HG03064 (cell line): ENCODE data around the gene IQGAP2.
A peak's percentile ranks its signal among the peaks of the same experiment; 100 is the strongest.

Experiments used
- ATAC-seq: cut with Tn5 transposase; IDR thresholded peaks from one replicate; pipeline ENCODE4 v1.9.1; 2021; ENCODE audit warnings: low read depth; ENCODE audit not compliant: unreplicated experiment

IQGAP2 gene

GRCh38 chr5:76696251-76696650 is 293.2 kb downstream of the IQGAP2 start:
- ATAC-seq, result no peak

- ATAC-seq, result no peak
These were observed 294.6 kb downstream of the IQGAP2 start for GRCh38 chr5:76697670-76698069.

GRCh38 chr5:76700571-76700970 is 297.5 kb downstream of the IQGAP2 start:
- ATAC-seq, result no peak

GRCh38 chr5:76701298-76701697 is 298.2 kb downstream of the IQGAP2 start:
- no peak for ATAC-seq

GRCh38 chr5:76703707-76704106 is 300.6 kb downstream of the IQGAP2 start:
- ATAC-seq, result no peak

- no peak for ATAC-seq
These were observed 301.1 kb downstream of the IQGAP2 start for GRCh38 chr5:76704131-76704663.

- ATAC-seq, result no peak
These were observed 302.5 kb downstream of the IQGAP2 start for GRCh38 chr5:76705574-76705973.

- no peak for ATAC-seq
These were observed 306.7 kb downstream of the IQGAP2 start for GRCh38 chr5:76709762-76710161.

GRCh38 chr5:76710991-76711390 is 307.9 kb downstream of the IQGAP2 start:
- ATAC-seq, result no peak

DNA sequence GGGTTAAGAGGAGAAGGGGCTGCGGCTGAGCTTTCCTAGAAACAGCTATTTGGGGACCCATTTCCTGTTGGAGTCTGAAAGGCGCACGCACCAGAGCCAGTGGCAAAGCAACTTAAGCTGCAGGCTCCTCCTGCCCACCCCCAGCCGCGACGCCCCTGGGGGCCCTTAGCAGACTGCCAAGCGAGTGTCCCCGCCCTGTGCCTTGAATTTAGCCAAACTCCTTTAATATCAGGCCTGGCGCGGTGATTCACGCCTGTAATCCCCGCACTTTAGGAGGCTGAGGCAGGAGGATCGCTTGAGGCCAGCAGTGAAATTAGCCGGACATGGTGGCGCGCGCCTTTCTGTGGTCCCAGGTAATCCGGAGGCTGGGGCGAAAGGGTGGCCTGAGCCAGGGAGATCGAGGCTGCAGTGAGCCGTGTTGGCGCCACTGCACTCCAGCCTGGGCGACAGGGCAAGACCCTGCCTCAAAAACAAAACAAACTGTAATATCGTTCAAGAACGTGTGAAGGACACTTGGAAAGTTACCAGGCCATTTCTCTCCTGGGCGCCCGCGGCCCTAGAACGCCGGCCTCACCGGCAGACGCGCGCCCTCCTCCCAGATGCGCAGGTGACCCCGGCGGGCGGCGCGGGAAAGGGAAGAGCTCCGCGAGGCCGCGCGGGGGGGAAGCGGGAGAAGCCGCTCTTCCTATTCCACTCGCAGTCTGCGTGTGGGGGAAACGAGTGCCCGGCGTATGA is 311.8 kb downstream of the IQGAP2 start:
- ATAC-seq, result no peak

DNA sequence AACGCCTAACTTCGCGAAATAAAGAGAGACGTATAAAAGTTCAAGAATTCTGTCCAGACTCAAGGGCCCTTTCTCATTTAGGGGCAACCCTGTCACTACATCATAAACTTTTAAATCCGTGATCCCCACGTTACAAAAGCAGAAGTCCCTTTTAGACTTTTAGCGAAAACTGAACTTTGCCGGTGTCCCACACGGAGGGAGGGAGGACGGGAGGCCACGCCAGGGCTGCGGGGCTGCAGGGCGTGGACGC is 312.3 kb downstream of the IQGAP2 start:
- ATAC-seq, result no peak

- ATAC-seq, result peak; percentile 72
These were observed 312.8 kb downstream of the IQGAP2 start, which contains the start of gene F2R for GRCh38 chr5:76715736-76716455. Gene F2R, plus strand, starts transcription at chr5:76716126. Its CDS starts 182 bp downstream, at chr5:76716308.

GRCh38 chr5:76716456-76717157 is 313.5 kb downstream of the IQGAP2 start:
- no peak for ATAC-seq

- ATAC-seq, result no peak
These were observed 314.4 kb downstream of the IQGAP2 start for GRCh38 chr5:76717222-76718083.

GRCh38 chr5:76718381-76718832 is 315.3 kb downstream of the IQGAP2 start:
- no peak for ATAC-seq

DNA sequence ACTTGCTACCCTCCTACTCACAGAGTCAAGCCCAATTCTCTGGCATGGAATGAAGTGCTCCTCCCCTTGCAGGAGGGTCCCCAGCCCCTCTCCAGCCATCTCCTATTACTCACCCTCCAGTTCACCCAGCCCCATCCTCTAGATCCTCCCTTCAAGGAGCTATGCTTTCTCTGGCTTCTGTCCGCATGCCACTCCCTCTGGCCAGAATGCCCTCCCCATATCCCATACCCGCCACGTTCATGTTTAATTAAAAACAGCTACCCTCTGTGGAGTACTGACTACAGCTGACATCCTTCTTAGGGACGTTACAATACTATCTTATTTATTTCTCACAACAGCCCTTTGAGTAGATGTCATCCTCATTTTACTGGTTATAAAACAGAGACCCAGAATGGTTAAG is 315.8 kb downstream of the IQGAP2 start:
- no peak for ATAC-seq

DNA sequence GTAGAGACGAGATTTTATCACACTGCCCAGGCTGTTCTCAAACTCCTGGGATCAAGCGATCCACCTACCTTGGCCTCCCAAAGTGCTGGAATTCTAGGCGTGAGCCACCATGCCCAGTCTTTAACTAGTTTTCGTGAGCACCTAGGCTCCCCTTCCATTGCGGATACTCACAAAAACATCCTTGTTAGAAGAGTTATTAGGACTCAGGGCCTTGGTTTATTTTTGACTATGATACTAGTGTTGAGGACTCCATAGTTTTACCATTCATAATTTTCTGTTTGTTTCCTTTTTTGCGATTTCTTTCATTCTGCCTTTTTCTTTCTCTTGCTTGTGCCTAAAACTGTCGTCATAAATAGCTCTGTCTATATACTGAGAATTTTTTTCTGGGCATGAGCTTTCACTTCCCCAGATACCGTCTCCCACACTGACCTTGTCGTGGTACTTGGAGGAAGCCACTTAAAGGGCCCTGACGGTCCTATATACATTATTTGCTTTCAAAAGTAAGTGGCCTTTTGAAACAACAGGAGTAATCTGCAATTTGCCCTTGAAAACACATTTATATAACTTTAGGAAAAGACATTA is 318.0 kb downstream of the IQGAP2 start:
- ATAC-seq, result peak; percentile 92

DNA sequence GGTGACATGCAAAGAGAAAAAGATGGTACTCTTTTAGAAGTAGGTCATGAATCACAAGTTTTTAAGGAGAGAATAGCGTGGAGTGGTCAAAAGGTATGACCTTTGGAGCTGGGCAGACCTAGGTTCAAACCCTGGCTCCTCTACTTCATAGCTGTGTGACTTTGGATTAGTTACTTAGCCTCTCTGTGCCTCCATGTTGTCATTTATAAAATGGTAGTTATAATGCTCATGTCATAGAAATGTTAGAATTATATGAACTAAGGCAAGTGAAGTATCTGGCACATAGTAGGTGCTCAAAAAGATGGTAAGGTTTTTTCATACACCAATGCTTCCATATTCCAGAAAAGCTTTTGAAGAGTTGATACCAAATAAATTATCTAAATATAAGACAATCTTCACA is 320.2 kb downstream of the IQGAP2 start:
- ATAC-seq, result no peak

- ATAC-seq, result no peak
These were observed 320.8 kb downstream of the IQGAP2 start for GRCh38 chr5:76723906-76724305.

DNA sequence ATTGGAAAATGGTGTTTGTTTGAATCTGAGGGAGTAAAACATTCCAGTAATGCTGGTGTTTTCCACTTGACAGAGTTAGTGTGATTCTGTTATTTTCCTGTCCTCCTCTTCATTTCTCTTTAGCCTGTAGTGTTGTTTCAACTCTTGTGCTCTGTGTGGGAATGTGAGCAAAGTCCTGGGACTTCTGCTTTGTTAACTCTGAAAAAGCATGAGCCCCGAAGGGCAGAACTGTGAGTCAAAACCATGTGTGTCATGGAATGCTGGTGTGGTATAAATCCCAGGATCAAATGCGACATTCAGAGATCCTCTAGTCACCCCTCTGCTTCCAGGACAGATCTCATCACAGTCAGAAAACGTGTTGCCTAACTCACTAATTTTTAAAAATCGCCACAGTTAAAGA is 321.8 kb downstream of the IQGAP2 start:
- ATAC-seq, result no peak
